GM13977 (cell line): Measurements from ENCODE around the gene RCE1.

Experiments used
- DNase-seq: peaks from one replicate; pipeline ENCODE4 v3.0.0; 2012; ENCODE audit warnings: low spot score
- in situ Hi-C: fragments of 300-500 bp; cut with MboI; formaldehyde crosslinking; loops from one replicate; pipeline ENCODE4 v1.12.0; 2022; ENCODE audit warnings: low sequenced_read_pairs, low pct_unique_long_range_greater_than_20kb, mixed read lengths, inconsistent platforms; ENCODE audit not compliant: unreplicated experiment
- TF ChIP-seq, protein P1 (sequence below): IDR thresholded peaks from 2 replicates; pipeline ENCODE4 v1.5.1; 2012; ENCODE audit warnings: mild to moderate bottlenecking, control low read depth; ENCODE audit not compliant: insufficient read depth; ENCODE audit errors: extremely low read depth, missing control alignments

RCE1 gene

DNA sequence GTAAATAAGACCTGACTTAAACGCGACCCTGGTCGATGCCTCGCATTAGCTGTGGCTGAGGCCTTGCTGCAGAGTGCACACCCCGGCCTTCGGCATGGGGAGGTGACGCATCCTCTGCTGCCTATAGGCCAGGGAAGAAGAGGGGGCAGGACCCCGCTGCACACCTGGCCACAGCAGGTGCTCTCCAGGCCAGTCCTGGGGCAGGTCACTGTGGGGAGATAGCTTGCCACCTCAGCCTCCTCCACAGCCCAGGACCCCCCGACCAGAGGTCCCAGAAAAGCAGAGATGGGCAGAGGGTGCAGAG, 26.3 kb downstream of the RCE1 start:
- in situ Hi-C loops, result no loop called here
- no peak for DNase-seq

DNA sequence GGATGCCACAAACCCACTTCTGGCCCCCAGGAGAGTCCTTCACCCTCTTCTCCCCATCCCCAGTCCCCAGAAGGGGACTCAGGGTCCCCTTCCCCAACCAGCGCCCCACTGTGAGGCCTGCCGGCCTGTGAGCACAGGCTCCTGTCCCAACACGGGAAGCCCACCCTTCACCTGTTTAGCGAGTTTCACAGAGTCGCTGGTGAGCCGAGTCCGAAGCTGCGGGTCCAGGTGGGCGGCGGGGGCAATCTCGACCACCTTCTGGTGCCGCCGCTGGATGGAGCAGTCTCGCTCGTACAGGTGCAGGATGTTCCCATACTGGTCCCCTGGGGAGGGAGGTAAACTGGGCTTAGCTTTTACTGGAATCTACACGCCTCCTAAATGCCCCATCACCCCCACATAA, 26.9 kb downstream of the RCE1 start:
- DNase-seq, result no peak
- in situ Hi-C loops, result no loop called here
- TF ChIP-seq, protein P1, sequence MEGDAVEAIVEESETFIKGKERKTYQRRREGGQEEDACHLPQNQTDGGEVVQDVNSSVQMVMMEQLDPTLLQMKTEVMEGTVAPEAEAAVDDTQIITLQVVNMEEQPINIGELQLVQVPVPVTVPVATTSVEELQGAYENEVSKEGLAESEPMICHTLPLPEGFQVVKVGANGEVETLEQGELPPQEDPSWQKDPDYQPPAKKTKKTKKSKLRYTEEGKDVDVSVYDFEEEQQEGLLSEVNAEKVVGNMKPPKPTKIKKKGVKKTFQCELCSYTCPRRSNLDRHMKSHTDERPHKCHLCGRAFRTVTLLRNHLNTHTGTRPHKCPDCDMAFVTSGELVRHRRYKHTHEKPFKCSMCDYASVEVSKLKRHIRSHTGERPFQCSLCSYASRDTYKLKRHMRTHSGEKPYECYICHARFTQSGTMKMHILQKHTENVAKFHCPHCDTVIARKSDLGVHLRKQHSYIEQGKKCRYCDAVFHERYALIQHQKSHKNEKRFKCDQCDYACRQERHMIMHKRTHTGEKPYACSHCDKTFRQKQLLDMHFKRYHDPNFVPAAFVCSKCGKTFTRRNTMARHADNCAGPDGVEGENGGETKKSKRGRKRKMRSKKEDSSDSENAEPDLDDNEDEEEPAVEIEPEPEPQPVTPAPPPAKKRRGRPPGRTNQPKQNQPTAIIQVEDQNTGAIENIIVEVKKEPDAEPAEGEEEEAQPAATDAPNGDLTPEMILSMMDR, result no peak

More for the DNA sequence above, 26.3 kb downstream of the RCE1 start:
- TF ChIP-seq, protein P1, result no peak

DNA sequence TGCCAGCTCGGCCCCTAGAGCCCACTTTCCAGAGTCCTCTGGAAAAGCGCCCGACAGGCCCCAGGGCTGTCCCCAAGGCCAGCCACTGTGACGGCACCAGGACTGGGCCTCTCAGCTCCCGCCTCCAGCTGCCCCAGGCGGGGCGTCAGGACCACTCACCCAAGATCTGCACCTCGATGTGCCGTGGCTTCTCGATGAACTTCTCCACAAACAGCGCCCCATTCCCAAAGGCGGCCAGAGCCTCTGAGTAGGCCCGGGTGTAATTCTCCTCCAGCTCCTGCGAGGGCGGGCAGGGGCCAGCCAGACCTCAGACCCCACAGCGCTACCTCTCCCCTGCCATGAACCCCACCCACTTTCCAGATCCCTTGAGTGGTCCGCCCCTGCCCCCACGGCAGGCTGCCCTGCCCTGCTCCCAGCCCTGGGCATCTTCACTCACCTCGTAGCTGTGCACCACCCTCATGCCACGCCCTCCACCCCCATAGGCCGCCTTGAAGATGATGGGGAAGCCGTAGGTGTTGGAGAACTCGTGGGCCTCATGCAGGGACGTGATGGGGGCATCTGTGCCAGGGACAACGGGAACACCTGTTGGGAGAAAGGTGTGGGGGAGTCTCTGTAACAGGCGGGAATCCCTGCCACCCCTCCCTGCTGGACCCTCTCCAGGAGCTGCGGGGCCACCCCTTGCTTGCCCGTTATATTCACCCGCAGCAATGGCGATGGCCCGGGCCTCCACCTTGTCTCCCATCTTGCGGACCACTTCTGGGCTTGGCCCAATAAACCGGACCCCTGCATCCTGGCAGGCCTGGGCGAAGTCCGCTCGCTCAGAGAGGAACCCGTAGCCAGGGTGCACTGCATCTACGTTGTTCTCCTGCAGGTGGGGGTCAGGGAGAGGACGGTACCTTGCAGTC, 27.6 kb downstream of the RCE1 start:
- TF ChIP-seq, protein P1, result no peak
- DNase-seq, result no peak
- in situ Hi-C loops, result no loop called here

DNA sequence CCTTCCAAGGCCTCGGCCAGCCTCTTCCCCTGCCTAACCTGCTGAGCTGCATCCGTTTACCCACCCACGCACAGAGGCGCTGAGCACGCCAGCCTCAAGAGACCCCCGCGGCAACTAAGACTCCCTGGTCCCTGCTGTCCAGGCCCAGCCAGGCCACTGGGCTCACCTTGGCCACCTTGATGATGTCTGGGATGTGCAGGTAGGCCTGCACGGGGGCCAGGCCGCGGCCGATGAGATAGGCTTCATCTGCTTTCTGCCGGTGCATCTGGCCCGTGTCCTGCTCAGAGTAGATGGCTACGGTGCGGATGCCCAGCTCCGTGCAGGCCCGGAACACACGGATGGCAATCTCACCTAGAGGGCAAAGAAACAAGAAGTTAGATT, 28.3 kb downstream of the RCE1 start:
- no peak for DNase-seq
- TF ChIP-seq, protein P1, result no peak
- in situ Hi-C loops, result no loop called here

DNA sequence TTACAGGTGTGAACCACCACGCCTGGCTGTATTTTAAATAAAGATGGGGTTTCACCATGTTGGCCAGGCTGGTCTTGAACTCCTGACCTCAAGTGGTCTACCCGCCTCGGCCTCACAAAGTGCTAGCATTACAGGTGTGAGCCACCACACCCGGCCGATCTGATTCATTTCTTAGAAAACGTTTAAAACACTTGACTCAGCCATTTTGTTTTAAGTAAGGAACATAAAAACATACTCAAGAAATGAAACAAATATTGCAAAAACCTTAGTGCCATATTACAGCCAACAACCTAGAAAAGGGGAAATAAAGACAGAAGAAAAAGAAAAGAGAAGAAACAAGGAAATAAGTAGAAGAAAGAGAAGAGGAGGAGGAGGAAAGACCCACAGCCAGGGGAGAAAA, 31.0 kb downstream of the RCE1 start:
- TF ChIP-seq, protein P1, result no peak
- in situ Hi-C loops, result no loop called here
- no peak for DNase-seq

DNA sequence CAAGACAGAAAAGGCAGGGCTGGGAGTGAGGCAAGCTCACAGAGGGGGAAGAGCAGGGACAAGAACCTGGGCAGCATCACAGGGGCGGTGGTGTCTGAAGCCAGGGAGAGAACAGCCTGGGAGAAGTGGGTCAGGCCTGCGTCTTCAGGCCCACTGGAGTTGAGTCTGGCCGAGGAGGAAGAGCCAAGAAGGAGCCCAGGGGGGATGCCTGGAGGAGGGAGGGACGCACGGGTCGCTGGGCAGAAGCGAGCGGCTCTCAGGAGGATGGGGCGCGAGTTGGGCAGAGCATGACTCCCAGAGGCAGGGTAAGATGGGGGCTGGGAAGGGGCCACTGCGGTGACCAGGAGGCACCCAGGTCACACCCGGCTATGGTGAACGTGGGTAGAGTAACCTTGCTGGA, 32.1 kb downstream of the RCE1 start:
- TF ChIP-seq, protein P1, result no peak
- in situ Hi-C loops, result no loop called here
- no peak for DNase-seq
